Measurements from ENCODE around the gene RCAN2.

DNA sequence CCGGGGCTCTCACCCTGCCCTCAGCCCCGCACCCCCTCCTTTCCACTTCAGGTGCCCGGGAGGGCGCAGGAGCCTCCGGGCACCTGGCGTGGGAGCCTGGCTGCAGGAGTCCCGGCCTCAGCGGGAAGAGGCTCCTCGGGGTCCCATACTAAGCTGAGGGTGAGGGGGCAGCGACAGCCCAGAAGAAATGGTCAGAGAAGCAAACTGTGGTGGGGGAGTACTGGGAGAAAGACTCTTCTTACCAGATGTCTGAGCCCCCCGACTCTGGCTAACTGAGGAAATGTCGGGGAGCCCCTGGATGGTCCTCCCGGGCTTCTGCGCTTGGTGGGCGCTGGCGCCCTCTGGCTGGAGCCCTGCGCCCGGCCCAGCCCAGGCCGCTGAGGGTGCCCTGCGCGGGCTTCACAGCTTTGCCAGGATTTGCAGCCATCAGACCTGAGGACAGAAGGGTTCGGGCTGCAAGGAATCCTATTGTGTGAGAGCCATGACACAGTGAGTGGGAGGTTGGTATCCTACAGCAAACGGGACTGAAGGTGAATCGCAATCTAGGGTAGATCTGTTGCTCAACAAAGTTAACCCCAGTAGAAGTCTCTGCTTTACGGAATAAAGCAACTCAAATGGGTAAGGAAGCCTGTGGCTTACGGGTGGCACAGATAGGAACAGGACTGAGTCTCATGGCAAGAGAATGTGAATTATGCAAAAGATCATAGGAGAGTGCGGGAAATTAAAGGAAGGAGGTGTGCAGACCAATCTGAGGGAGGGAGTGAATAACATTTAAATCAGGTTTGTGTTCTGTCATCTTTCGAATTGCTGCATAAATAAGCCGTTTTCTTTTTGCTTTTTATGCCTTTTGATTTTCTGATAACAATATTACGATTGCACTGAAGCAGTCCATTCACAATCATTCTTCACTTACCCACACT lies 639 bp upstream of the RCAN2 start:
- TF ChIP-seq, protein P1, sequence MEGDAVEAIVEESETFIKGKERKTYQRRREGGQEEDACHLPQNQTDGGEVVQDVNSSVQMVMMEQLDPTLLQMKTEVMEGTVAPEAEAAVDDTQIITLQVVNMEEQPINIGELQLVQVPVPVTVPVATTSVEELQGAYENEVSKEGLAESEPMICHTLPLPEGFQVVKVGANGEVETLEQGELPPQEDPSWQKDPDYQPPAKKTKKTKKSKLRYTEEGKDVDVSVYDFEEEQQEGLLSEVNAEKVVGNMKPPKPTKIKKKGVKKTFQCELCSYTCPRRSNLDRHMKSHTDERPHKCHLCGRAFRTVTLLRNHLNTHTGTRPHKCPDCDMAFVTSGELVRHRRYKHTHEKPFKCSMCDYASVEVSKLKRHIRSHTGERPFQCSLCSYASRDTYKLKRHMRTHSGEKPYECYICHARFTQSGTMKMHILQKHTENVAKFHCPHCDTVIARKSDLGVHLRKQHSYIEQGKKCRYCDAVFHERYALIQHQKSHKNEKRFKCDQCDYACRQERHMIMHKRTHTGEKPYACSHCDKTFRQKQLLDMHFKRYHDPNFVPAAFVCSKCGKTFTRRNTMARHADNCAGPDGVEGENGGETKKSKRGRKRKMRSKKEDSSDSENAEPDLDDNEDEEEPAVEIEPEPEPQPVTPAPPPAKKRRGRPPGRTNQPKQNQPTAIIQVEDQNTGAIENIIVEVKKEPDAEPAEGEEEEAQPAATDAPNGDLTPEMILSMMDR (conservative IDR thresholded peaks at IDR 0.05; ENCODE audit: low read depth in 2 of 2): peak; percentile 64 to 69
- peak; percentile 41; the same call in 1 of the 2 replicates for TF ChIP-seq POLR2AphosphoS5 (IDR thresholded peaks at IDR 0.05; ENCODE audit: low read depth)
